GM19238 (cell line): ENCODE data around the gene KCTD8.
"Not testable (repeated sequence)": the region's sequence is repeated elsewhere in the genome, so short reads cannot be mapped to it uniquely, and the experiment has no call there.

Experiments used
- DNase-seq: peaks from one replicate; pipeline ENCODE4 v3.0.0; 2011; ENCODE audit warnings: low spot score; ENCODE audit not compliant: insufficient read length

KCTD8 gene

GRCh38 chr4:44326741-44327140 lies 121.9 kb downstream of the KCTD8 start:
- no peak for DNase-seq

DNA sequence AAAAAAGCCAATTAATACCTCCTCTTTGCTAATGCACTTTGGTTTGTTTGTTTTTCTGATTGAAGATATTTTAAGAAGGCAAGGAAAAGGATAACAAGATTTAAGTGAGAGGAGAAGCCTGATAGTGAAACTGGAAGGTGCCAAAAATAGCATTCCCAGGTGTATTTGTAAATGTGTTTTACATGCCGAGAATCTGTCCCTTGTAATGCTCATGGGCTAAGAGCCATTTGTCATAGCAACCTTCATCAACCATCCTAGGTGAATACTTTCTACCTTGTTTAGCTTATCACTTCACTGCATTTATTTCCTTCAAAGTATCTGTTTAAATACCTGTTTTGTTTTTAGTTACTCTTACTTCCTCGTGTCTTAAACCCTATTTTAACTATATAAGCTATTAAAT lies 127.8 kb downstream of the KCTD8 start:
- no peak for DNase-seq

DNA sequence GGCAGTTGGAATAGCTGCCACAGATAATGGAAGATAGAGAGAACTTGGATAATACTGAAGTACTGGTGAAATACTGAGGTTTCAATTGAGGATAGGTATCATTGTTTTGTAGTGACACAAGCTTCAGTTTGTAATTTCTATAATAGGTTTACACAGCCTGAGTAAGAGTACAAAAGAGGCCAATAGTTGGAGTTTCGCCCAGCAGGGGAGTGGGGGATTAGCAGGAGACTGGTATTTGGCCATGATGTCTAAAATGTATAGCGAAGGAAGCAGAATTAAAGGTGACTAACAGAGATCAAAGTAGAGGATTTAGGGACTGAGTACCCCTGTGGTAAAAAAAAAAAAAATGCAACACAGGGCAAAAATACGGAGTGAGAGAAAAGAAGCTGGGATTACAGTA lies 129.5 kb downstream of the KCTD8 start:
- DNase-seq, result no peak

DNA sequence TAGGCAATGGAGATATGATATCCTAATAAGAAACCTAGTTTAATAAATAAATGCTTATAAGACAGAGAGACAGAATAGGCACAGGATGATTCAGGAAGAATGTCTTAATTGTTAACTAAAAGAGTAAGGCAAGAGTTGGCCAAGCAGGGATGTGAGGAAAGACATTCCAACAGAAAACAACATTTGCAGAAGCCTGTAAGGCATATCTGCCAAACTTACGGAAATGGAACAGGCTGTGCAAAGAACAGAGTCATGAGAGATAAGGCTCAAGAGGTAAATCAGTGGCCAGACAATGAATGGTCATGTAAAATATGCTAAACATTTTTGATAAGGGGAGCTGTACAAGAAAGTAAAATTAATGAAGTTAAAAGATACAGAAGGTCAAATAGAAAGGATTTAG lies 134.9 kb downstream of the KCTD8 start:
- no peak for DNase-seq

DNA sequence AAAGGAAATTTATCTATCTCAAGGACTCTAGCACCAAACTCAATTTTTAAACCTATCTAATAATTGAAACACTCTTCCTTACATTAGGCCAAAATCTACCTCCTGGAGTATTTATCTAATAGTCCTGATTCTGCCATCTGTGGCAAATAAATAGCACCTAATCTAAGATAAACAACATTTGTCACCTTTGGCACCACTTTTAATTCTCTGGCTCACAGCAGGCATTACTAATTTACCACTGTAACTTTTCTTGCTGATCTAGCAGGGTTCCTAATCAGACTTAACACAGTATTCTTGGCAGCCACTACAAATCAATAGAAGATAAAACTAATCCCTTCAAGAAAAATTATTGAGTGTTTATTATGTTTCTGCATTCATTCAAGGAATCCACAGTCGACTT lies 161.1 kb downstream of the KCTD8 start:
- DNase-seq, result no peak

GRCh38 chr4:44279469-44279868 lies 169.1 kb downstream of the KCTD8 start:
- DNase-seq, result no peak

DNA sequence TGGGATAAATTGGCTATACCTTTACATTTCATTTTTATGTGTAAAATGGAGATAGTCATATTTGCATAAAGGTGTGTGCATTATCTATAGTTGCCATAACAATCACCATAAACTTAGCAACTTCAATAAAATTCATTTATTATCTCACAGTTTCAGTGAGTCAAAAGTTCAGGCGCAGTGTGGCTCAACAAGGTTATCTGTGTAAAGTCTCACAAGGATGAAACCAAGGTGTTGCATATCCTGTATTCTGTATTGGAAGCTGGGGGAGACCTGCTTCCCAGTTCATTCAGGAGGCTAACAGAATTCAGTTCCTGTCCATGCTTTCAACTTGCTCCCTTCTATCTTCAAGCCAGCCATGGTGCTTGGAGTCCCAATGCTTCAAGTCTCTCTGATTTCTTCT lies 169.5 kb downstream of the KCTD8 start:
- DNase-seq, result no peak

DNA sequence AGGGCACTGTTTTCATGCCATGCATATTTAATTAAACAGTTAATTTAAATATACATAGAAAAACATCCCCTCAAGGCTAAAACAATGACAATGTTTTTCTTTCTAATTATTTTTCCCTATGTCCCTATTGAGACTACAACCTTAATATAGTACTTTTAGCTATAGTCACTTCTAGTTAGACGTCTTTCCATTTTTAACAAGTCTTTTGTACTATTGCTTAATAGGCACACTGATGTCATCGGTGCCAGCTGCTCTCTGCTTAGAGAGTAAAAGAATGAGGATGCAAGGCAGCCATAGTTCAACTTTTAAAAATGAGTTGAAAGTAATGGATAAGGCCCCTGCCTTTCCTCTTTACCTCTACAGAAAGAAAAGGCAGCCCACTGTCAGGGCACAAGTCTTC lies 191.1 kb downstream of the KCTD8 start:
- DNase-seq, result no peak

- no peak for DNase-seq
Measured at GRCh38 chr4:44256414-44256813, 192.2 kb downstream of the KCTD8 start.

DNA sequence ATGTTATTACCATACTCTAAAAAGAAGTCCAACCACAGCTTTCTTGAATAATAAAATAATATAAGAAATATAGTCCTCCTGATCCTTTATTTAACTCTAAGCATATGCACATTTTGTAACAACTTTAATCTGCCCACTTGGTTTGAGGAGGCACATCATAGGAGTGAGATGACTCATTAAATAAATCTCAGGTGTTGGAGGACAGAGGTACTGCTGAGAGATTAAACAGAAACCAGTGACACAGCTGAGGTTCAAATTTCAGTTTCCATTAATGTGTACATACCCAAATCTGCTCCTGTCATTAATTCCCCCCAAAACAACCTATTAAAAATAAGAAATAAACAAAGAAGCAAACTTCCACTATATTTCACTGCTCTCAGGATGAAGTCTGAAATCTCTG lies 211.0 kb downstream of the KCTD8 start:
- no peak for DNase-seq

DNA sequence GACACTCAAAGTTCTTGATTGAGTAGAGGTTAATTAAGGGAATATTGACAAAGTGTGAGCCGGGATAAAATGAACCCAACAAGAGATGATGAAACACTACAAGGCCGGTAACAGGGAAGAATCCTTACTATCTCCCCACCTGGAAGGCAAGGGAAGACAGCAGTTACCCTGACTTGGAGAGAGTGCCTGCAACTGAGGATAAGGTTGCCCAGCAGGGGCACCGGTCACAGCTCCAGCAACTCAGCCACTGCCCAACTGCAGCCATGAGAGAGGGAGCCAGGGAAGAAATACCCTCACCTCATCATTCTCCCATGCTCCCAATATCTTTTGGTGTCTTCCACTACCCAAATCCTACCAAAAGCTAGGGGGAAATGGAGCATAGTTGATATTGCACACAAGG lies 212.7 kb downstream of the KCTD8 start:
- no peak for DNase-seq

DNA sequence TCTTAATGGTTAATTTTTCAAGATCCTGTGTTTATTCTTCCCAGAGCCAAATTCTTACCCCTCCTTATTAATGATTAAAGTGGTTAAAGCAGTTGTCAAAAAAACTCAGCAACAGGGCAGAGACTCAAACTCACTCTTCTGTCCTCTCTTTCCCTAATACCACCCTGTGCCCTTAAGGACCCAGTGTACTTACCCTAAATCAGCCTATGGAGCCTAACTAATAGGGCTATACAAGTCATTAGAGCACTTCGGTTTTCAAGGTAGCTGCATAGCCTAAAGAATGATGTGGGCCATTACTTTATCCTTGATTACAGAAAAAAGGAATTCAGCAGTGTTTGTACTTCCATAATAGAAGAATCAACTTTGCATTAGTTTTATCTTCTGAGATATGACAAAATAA lies 216.3 kb downstream of the KCTD8 start:
- no peak for DNase-seq

DNA sequence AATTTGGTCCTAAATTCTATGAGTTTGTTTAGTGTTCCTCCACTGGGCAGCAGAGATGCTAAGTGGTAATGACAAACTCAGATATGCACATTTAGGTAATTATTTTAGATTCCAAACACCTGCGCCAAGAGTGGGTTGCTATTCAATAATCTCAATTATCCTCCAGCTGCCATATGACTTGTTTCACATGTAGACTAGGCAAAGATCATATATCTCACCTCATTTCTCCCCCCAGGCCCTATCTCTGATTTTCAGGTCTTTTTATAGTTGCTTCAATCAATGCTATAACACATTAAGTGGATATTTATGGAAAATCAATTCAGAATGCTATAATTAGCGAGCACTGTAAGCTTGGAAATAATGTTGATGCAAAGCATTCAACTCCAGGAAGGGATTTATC lies 217.6 kb downstream of the KCTD8 start:
- no peak for DNase-seq

DNA sequence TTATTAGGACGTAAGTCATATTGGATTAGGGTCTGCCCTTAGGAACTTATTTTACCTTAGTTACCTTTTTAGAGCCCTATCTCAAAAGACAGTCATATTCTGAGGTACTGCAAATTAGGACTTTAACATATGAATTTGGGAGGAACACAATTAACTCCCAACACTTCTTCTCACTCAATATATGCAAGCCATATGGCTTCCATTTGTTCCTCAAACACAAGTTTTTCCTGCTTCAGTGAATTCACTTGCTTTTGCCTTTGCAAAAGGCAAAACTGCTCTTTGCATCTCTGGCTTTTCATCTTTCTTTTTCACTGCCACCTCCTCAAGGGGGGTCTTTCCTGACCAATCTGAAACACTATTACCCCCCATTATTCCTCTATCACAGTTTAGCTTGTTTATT lies 220.3 kb downstream of the KCTD8 start:
- DNase-seq, result no peak

GRCh38 chr4:44221407-44221806 lies 227.2 kb downstream of the KCTD8 start:
- no peak for DNase-seq

DNA sequence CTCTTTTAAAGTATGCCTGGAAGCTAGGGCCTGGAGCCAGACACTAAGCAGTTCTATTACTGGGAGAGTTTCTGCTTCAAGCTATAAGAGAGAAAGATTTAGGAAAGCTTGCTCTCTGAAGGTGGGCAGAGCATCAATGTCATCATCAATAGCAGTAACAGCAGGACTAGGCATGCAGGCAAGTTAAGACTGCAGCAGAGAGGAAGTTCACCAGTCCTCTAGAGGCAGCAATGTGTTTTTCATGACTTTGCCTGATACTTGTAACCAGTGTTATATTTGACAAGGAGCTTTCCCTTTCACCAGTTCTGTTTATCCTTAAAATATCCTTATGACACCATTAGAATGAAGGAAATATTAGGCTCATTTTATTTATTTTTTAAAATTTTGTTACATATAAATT lies 237.9 kb downstream of the KCTD8 start:
- DNase-seq, result no peak

DNA sequence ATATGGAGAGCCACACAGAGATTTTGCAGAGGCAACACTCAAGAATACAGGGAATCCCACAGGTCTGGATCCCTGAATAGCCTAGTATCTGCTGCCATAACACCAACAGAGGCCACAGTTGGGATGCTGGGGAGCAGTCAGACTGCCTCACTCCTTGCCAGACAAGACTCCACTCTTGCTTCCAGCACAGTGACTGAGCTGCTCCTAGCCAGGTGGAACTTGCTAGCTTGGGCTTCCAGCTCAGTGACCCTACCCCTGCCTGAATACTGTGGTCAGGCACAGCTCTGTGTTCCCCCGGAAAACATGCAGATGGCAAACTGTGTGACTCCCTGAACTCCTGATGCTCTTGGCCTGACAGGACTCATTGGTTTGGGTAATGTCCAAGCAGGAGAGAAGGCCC lies 251.8 kb downstream of the KCTD8 start:
- DNase-seq, result no peak

- no peak for DNase-seq
Measured at GRCh38 chr4:44194365-44194764, 254.2 kb downstream of the KCTD8 start.

DNA sequence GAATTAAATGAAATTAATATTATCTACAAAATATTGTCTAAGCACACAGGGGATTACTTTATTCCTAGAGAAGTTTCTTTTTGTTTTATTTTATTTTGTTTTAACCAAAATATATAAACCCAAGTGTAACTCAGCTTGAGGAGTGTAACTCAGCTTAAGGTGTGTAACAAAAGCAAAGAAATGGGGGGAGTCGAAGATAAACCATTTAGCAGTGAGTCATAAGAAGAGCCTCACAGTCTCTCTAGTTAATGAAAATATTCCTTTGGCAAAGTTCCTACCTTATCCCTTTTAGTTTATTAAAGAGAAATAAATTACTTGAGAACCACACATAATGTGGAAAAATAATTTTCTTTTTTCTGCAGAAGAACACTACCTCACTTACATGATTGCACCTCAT lies 261.8 kb downstream of the KCTD8 start:
- no peak for DNase-seq

DNA sequence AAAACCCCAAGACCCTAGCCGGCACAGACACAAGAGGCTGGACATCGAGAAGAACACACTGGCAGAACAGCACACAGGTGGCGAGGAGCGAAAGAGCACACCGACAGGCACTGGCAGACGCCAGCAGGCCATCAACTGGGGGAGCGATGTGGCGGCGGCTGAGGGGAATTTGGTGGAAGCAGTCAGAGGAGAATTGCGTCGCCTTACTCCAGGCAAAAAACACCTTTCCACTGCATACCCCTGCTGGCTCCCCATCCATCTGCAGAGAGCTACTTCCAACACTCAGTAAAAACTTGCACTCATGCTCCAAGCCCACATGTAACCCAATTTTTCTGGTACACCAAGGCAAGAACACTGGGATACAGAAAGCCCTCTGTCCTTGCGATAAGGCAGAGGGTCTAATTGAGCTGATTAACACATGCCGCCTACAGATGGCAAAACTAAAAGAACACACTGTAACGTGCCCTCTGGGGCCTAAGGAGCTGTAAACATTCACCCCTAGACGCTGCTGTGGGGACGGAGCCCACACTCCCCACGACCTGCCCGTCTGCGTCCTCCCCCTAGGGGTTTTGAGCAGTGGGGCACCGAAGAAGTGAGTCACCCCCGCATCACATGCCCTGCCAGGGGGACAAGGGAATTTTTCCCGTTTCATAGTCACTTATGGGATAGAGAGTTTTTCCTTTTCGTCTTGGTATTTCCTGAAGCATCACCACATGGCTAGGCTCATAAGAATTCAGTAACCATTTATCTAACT lies 262.3 kb downstream of the KCTD8 start:
- DNase-seq, result no peak

DNA sequence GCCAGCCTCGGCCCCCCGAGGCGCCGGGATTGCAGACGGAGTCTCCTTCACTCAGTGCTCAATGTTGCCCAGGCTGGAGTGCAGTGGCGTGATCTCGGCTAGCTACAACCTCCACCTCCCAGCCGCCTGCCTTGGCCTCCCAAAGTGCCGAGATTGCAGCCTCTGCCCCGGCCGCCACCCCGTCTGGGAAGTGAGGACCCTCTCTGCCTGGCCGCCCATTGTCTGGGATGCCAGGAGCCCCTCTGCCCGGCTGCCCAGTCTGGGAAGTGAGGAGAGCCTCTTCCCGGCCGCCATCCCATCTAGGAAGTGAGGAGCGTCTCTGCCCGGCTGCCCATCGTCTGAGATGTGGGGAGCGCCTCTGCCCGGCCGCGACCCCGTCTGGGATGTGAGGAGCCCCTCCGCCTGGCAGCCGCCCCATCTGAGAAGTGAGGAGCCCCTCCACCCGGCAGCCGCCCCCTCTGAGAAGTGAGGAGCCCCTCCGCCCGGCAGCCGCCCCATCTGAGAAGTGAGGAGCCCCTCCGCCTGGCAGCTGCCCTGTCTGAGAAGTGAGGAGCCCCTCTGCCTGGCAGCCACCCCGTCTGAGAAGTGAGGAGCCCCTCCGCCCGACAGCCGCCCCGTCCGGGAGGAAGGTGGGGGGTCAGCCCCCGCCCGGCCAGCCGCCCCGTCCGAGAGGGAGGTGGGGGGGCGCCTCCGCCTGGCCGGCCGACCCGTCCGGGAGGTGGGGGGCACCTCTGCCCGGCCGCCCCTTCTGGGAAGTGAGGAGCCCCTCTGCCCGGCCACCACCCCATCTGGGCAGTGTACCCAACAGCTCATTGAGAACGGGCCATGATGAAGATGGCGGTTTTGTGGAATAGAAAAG lies 266.9 kb downstream of the KCTD8 start:
- DNase-seq, result not testable (repeated sequence)

DNA sequence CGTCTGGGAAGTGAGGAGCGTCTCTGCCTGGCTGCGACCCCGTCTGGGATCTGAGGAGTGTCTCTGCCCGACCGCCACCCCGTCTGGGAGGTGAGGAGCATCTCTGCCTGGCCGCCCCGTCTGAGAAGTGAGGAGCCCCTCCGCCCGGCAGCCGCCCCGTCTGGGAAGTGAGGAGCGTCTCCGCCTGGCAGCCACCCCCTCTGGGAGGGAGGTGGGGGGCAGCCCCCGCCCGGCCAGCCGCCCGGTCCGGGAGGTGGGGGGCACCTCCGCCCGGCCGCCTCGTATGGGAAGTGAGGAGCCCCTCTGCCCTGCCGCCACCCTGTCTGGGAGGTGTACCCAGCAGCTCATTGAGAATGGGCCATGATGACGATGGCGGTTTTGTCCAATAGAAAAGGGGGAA lies 280.8 kb downstream of the KCTD8 start:
- not testable (repeated sequence) for DNase-seq

DNA sequence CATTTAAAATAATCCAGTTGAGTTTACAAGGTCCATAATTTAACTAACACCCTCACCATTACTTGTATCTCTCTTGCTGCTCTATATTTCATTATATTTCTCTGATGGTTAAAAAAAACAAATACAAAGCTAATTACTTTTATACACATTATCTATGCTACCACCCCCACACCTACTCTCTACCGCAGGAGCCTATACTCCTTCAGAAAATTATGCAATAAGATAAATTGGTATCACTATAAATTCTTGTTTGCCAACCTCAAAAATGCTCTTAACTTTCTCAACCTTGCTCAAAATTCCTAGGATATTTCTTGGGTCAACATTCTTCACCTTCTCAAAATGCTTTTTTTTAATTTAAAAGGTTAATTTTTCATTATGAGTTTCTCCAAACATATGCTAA lies 282.7 kb downstream of the KCTD8 start:
- no peak for DNase-seq
